K562 (cell line): ENCODE data around the gene NISCH. TPM values are rescaled to one million over a fixed set of nuclear protein-coding genes. Genes with fewer than 3 reads are reported as not detected.
A peak's percentile ranks its signal among the peaks of the same experiment; 100 is the strongest.

ENCODE experiments used
- ATAC-seq: fragments of 200-7000 bp; cut with Tn5 transposase; 3 replicates; pipeline ENCODE4 v1.9.1; 2020; ENCODE audit warnings: moderate library complexity
- BruUV-seq: library from RNA; stranded (reverse); fragments of 400-500 nt; replicated peaks from 2 replicates; lab custom pipeline; 2021; lab: Mats Ljungman, UMichigan
- CTCF ChIA-PET: fragments of 300-600 bp; formaldehyde crosslinking; extraction: SDS; loops from one replicate; lab custom pipeline; 2021; ENCODE audit warnings: low intra/inter-chr PET ratio; lab: Yijun Ruan, JAX
- POLR2A ChIA-PET: fragments of 300-600, 350-650 bp; sonication (Branson Sonifier 250); formaldehyde crosslinking; extraction: SDS; loops from one replicate; lab custom pipeline; 2021; ENCODE audit warnings: antibody characterized with exemption, inconsistent platforms; lab: Yijun Ruan, JAX
- DNase-seq, 4 experiments: peaks; one replicate each; pipeline versions ENCODE4 v3.0.0 to v3.0.0-alpha.2; 2011 to 2018; ENCODE audit warnings: low spot score in 3 of 4, mixed read lengths in 3 of 4; ENCODE audit errors: extremely low read depth in 1 of 4
- FAIRE-seq: peaks from 2 replicates; lab custom pipeline; 2011; peaks lifted over from hg19 to GRCh38; lab: Jason Lieb, UNC
- H2AFZ ChIP-seq: 2 replicates; pipeline ENCODE4 v1.6.0; 2011; ENCODE audit warnings: low read depth, low read length, control low read depth, inconsistent platforms
- H3K27ac ChIP-seq: fragments of 200-600 bp; 3 replicates; pipeline ENCODE4 v1.8.0; 2011; ENCODE audit warnings: low read depth, mild to moderate bottlenecking, control low read depth, inconsistent platforms, low read length, moderate library complexity, mixed read lengths; ENCODE audit errors: extremely low read depth
- H3K27me3 ChIP-seq, 2 experiments: fragments of 300-600 bp in 1 of 2; 2 replicates in 1 of 2; 3 replicates in 1 of 2; pipeline versions ENCODE4 v1.6.0 to v1.8.0; 2011; ENCODE audit warnings: inconsistent platforms in 2 of 2, low read length in 2 of 2, mild to moderate bottlenecking in 1 of 2, mixed read lengths in 1 of 2, moderate library complexity in 1 of 2; ENCODE audit not compliant: control insufficient read depth in 2 of 2, insufficient read depth in 2 of 2
- H3K36me3 ChIP-seq: fragments of 300-600 bp; 3 replicates; pipeline ENCODE4 v1.8.0; 2011; ENCODE audit warnings: mild to moderate bottlenecking, low read length, inconsistent platforms; ENCODE audit not compliant: control insufficient read depth, insufficient read depth
- H3K4me1 ChIP-seq, 2 experiments: fragments of 200-600 bp in 1 of 2; replicated peaks in 1 of 2; 2 replicates in 1 of 2; 3 replicates in 1 of 2; pipeline versions ENCODE4 v1.5.1 to v1.8.0; 2011; ENCODE audit warnings: inconsistent platforms in 2 of 2, low read length in 2 of 2, mild to moderate bottlenecking in 1 of 2, mixed read lengths in 1 of 2, moderate library complexity in 1 of 2; ENCODE audit not compliant: control insufficient read depth in 2 of 2, insufficient read depth in 2 of 2
- H3K4me2 ChIP-seq: 2 replicates; pipeline ENCODE4 v1.6.1; 2011; ENCODE audit warnings: low read length, control low read depth, inconsistent platforms, mixed read lengths; ENCODE audit not compliant: insufficient read depth
- H3K4me3 ChIP-seq: fragments of 200-600 bp; sonication (generic), shearing (Covaris generic); 2 replicates; pipeline ENCODE4 v1.5.1; 2016; ENCODE audit warnings: control low read depth, inconsistent platforms
- H3K79me2 ChIP-seq: fragments of 200-600 bp; 3 replicates; pipeline ENCODE4 v1.8.0; 2011; ENCODE audit warnings: low read length, inconsistent platforms; ENCODE audit not compliant: control insufficient read depth, insufficient read depth
- H3K9ac ChIP-seq, 2 experiments: 2 replicates each; pipeline versions ENCODE4 v1.6.0 to v1.6.1; 2011; ENCODE audit warnings: low read depth in 2 of 2, low read length in 2 of 2, control low read depth in 1 of 2, inconsistent platforms in 1 of 2, mild to moderate bottlenecking in 1 of 2, mixed read lengths in 1 of 2; ENCODE audit not compliant: insufficient read depth in 1 of 2
- H3K9me1 ChIP-seq: one replicate; pipeline ENCODE4 v1.6.0; 2011; ENCODE audit warnings: inconsistent platforms, mild to moderate bottlenecking, low read length, moderate library complexity; ENCODE audit not compliant: control insufficient read depth, insufficient read depth
- H3K9me3 ChIP-seq: replicated peaks from 2 replicates; pipeline ENCODE4 v1.5.1; 2011; ENCODE audit warnings: low read depth, low read length, inconsistent platforms; ENCODE audit not compliant: control insufficient read depth, insufficient read depth
- H4K20me1 ChIP-seq: replicated peaks from 2 replicates; pipeline ENCODE4 v1.6.1; 2011; ENCODE audit warnings: low read length, inconsistent platforms, mixed read lengths; ENCODE audit not compliant: control insufficient read depth, insufficient read depth
- CAMTA2 ChIP-seq: fragments of 250-450 bp; sonication (Bioruptor Pico); conservative IDR thresholded peaks from 2 replicates; pipeline ENCODE4 v1.5.1; 2022
- CTCFL ChIP-seq: IDR thresholded peaks from 2 replicates; pipeline ENCODE4 v1.6.1; 2011; ENCODE audit warnings: borderline replicate concordance, low read depth, mild to moderate bottlenecking, moderate library complexity, low read length; ENCODE audit not compliant: insufficient read depth, poor library complexity, severe bottlenecking
- ETV5 ChIP-seq: sonication (generic); formaldehyde crosslinking; IDR thresholded peaks from 2 replicates; pipeline ENCODE4 v1.4.0; 2020; ENCODE audit warnings: low read depth, mild to moderate bottlenecking, missing genetic modification reagents
- POLR2G ChIP-seq: fragments of 200-400 bp; formaldehyde crosslinking; IDR thresholded peaks from 2 replicates; pipeline ENCODE4 v1.6.1; 2017; ENCODE audit warnings: low read depth, mild to moderate bottlenecking, antibody characterized with exemption, low read length, moderate library complexity
- ZNF589 ChIP-seq: fragments of 200-800 bp; sonication (Bioruptor generic); IDR thresholded peaks from 2 replicates; pipeline ENCODE4 v1.6.1; 2016; ENCODE audit warnings: low read depth, missing genetic modification characterization, missing compliant biosample characterization
- ZNF707 ChIP-seq: fragments of 250-450 bp; sonication (Bioruptor Pico); conservative IDR thresholded peaks from 2 replicates; pipeline ENCODE4 v1.8.0; 2022; ENCODE audit warnings: inconsistent platforms, mild to moderate bottlenecking, moderate library complexity
- WGBS: fragments of 100-300 bp; shearing (Covaris generic); methylation state at CpG from one replicate; pipeline ENCODE4 v1.1.6; 2016; ENCODE audit warnings: low coverage, mixed read lengths; ENCODE audit not compliant: insufficient coverage; ENCODE audit errors: missing lambda C conversion rate; 5-methylcytosine and 5-hydroxymethylcytosine counted together
- in situ Hi-C: fragments of 300-500 bp; cut with MboI; formaldehyde crosslinking; loops from 4 replicates; pipeline ENCODE4 v1.15.0; 2018; ENCODE audit warnings: inconsistent platforms, mixed read lengths
- intact Hi-C: fragments of 100-400 bp; cut with micrococcal nuclease; formaldehyde crosslinking; loops from 2 replicates; pipeline ENCODE4 v1.14.2; 2022
- polyA plus RNA-seq, 8 experiments: library from polyadenylated mRNA; depleted of rRNA in 4 of 8; stranded (reverse) in 5 of 8; unstranded in 3 of 8; fragments of >200 nt; fragmentation: Nextera tagmentation in 2 of 8; fragmentation: Illumina TruSeq in 1 of 8; extraction: Ambion mirVana in 2 of 8; extraction: Trizol in 1 of 8; gene quantifications; 2 replicates each; pipeline versions ENCODE4 v1.2.1 to v1.2.3, GENCODE V29; 2011 to 2014; ENCODE audit warnings: inconsistent platforms in 1 of 8, missing spikeins in 1 of 8
- total RNA-seq, 7 experiments: library from RNA; depleted of rRNA in 6 of 7; stranded (reverse); fragments of >200 nt in 6 of 7; fragmentation: Illumina TruSeq in 2 of 7; extraction: Trizol in 2 of 7; gene quantifications; 2 replicates each; pipeline versions ENCODE4 v1.2.1 to v1.2.3, GENCODE V29; 2011 to 2021; ENCODE audit warnings: low replicate concordance in 1 of 7

Gene NISCH
- total and polyA plus RNA-seq, 9 of the 15 experiments (the other 6 are each of a cell fraction or from before 2014, with no cell fraction given), result 0.44 to 43.5 (median 23.4) TPM

GRCh38 chr3:52530918-52531826, 75.8 kb downstream of the NISCH start:
- H3K36me3 ChIP-seq, result peaks cover 60% of the 10 kb centered on the region; the same call in 2 of the 3 replicates
- no TSS peak for BruUV-seq
- DNase-seq, result no peak
- TF ChIP-seq ZNF589 (CRISPR knock-in tag) (no peak), ETV5 (CRISPR knock-in tag) (no peak), CTCFL (no peak), CAMTA2 (CRISPR knock-in tag) (no peak), ZNF707 (CRISPR knock-in tag) (no peak), POLR2G (peak; percentile 36; the same call in 1 of the 2 replicates)
- TF ChIP-seq, all 486 proteins: peak for 1
- CTCF ChIA-PET, result no interaction called here
- Histone ChIP-seq H3K4me1 (peaks cover 25 to 57% of the 10 kb centered on the region in 2 experiments), H3K9me1 (peaks cover 17% of the 10 kb centered on the region), H4K20me1 (peaks cover 12% of the 10 kb centered on the region; the same call in 1 of the 2 replicates), H3K9me3 (no peaks in the 10 kb centered on the region), H3K9ac (peak overlapping the region; percentile 82 to 92; a peak in 3 of 4 replicates), H3K4me3 (no peak overlapping the region), H3K27ac (no peak overlapping the region; the same call in 2 of the 3 replicates), H2AFZ (no peak overlapping the region), H3K79me2 (peaks cover 65% of the 10 kb centered on the region), H3K27me3 (no peaks in the 10 kb centered on the region), H3K4me2 (peak overlapping the region; percentile 78)
- ATAC-seq (no peak), FAIRE-seq (no peak)
- 92% methylated on average over 5 of the region's 10 CpGs for WGBS
- in situ Hi-C loops, result no loop called here
- POLR2A ChIA-PET, result interaction anchor here (0.5 to 1.3 kb wide), 3 partner anchors 10 to 154 kb away, joined by 3 read pairs; no protein-coding TSS in a partner anchor
- intact Hi-C loops, result no loop called here
